Measurements from ENCODE around the gene STARD8. TPM values are rescaled to one million over a fixed set of nuclear protein-coding genes. Genes with fewer than 3 reads are reported as not detected.

STARD8 gene
- total RNA-seq, 4 donors from 2014 or later = 10.5 to 35.6 (median 16.9) TPM

DNA sequence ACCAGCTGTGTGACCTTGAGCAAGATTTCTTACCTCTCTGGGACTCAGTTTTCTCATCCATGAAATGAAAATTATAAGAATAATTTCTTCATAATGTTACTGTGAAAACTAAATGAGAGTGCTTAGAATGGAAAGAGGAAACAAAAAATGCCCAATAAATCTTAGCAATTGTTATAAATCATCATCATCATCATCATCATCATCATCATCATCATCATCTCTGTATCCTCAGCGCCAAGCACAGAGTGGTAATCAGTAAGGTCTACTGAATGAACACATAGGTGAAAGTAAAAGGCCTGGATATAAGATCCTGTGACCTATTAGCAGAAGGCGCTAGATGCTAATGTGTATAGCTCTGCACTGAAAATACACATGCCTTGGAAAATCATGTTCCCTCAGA lies 6.8 kb upstream of the STARD8 start:
- Histone ChIP-seq H3K4me3 (replicated peaks in 1 of 3) (no peak overlapping the region), H3K27me3 (no peaks in the 10 kb centered on the region), H3K9me3 (no peaks in the 10 kb centered on the region), H3K27ac (no peak overlapping the region), H3K4me1 (no peaks in the 10 kb centered on the region), H3K36me3 (no peaks in the 10 kb centered on the region)
- DNase-seq = no peak
- intact Hi-C loops (cut with DNase I) = no loop called here
- whole genome bisulfite sequencing, 2 donors = 98 to 100% methylated on average over 2 of the region's 2 CpGs
- TF ChIP-seq POLR2A (IDR thresholded peaks at IDR 0.05) = no peak
- TF ChIP-seq, protein P1, sequence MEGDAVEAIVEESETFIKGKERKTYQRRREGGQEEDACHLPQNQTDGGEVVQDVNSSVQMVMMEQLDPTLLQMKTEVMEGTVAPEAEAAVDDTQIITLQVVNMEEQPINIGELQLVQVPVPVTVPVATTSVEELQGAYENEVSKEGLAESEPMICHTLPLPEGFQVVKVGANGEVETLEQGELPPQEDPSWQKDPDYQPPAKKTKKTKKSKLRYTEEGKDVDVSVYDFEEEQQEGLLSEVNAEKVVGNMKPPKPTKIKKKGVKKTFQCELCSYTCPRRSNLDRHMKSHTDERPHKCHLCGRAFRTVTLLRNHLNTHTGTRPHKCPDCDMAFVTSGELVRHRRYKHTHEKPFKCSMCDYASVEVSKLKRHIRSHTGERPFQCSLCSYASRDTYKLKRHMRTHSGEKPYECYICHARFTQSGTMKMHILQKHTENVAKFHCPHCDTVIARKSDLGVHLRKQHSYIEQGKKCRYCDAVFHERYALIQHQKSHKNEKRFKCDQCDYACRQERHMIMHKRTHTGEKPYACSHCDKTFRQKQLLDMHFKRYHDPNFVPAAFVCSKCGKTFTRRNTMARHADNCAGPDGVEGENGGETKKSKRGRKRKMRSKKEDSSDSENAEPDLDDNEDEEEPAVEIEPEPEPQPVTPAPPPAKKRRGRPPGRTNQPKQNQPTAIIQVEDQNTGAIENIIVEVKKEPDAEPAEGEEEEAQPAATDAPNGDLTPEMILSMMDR (IDR thresholded peaks at IDR 0.05) = no peak

DNA sequence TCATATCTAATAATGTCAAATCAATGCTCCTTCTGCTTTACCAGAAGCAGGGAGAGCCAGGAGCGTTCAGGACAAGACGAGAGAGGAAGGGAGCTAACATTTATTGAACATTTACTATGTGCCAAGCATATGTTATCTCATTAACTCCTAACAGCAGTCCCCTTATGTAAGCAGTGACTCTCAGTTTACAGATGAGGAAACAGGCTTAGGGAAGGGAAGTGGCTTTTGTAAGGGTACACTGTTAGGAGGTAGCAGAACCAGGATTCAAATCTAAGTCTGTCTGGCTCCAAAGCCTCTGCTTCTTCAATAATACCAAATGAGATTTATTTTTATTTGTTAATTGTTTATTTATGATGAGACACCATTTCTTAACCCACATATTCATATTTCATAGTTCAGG lies 2.6 kb upstream of the STARD8 start:
- H3K36me3 ChIP-seq = no peaks in the 10 kb centered on the region
- DNase-seq = no peak
- no peaks in the 10 kb centered on the region for H3K27me3 ChIP-seq
- peaks cover 0 to 3% of the 10 kb centered on the region in 2 donors for H3K4me1 ChIP-seq
- WGBS, 2 donors = 95 to 97% methylated on average over 2 of the region's 2 CpGs
- H3K4me3 ChIP-seq (replicated peaks in 1 of 3) = no peak overlapping the region
- intact Hi-C loops (cut with DNase I) = no loop called here
- no peak overlapping the region for H3K27ac ChIP-seq
- TF ChIP-seq, protein P1 (IDR thresholded peaks at IDR 0.05) = no peak
- TF ChIP-seq POLR2A (IDR thresholded peaks at IDR 0.05) = no peak
- no peaks in the 10 kb centered on the region for H3K9me3 ChIP-seq

DNA sequence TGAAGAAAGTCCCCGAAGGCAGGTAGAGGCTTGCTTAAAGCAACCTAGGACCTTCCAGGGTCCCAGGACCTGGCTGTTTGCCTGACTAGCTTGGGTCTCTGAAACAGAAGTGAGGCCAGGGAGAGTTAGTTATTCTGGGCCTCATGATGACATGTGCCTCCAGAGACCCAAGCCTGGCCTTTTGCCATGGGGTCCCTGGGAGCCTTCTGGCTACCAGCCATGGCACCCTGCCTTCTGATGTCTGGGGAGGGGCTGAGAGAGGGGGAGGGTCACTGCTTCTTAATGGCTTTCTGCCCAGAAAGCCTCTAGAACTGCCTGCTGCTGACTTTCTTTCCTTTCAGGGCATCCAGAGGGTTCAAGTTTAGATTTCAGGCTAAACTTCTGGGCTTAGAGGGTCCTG lies 1.0 kb upstream of the STARD8 start:
- 71% methylated on average over 1 of the region's 1 CpG; no CpG with 5 or more reads in 1 of the 2 donors for WGBS, 2 donors

DNA sequence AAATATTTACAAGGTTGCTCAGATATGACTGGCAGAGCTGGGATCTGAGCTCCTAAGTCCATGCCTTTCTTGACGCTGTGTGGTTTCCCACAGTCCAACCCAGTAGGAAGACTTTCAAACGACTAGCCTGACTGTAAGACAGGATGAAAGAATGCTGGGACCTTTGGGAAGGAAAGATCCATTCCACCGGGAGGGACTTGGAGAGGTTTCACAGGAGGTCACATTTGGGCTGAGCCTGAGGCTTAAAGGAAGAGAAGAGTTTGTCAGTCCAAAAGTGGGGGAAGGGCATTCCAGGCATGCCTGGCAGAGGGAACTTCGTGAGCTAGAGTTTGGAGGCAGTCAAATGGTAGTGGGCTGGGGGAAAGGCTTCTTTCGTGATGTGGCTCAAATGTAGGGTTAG lies 1.5 kb downstream of the STARD8 start:
- Histone ChIP-seq H3K9me3 (no peaks in the 10 kb centered on the region), H3K4me1 (peaks cover 0 to 3% of the 10 kb centered on the region in 2 donors), H3K4me3 (replicated peaks in 1 of 3) (no peak overlapping the region), H3K27ac (no peak overlapping the region), H3K36me3 (no peaks in the 10 kb centered on the region), H3K27me3 (no peaks in the 10 kb centered on the region)
- intact Hi-C loops (cut with DNase I) = no loop called here
- 51 to 53% methylated on average over 5 of the region's 5 CpGs for WGBS, 2 donors
- DNase-seq = no peak
- TF ChIP-seq, protein P1 (IDR thresholded peaks at IDR 0.05) = no peak
- no peak for TF ChIP-seq POLR2A (IDR thresholded peaks at IDR 0.05)

More for the DNA sequence above, 1.0 kb upstream of the STARD8 start:
- Histone ChIP-seq H3K36me3 (no peaks in the 10 kb centered on the region), H3K27me3 (no peaks in the 10 kb centered on the region), H3K4me3 (replicated peaks in 1 of 3) (no peak overlapping the region), H3K9me3 (no peaks in the 10 kb centered on the region), H3K4me1 (peaks cover 0 to 3% of the 10 kb centered on the region in 2 donors), H3K27ac (no peak overlapping the region)
- no peak for DNase-seq
- no peak for TF ChIP-seq POLR2A (IDR thresholded peaks at IDR 0.05)
- TF ChIP-seq, protein P1 (IDR thresholded peaks at IDR 0.05) = no peak
- intact Hi-C loops (cut with DNase I) = no loop called here

DNA sequence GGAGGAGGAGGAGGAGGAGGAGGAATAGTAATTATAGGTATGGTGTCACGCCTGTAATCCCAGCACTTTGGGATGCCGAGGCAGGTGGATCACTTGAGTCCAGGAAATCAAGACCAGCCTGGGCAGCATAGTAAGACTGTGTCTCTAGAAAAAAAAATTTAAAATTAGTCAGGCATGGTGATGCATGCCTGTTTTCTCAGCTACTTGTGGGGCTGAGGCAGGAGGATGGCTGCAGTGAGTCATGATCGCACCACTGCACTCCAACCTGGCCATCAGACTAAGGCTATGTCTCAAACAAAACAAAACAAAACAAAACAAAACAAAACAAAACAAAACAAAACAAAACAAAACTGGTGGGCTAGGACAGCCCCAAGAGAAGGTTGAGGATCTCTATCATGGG lies 3.0 kb downstream of the STARD8 start:
- intact Hi-C loops (cut with DNase I) = no loop called here
- TF ChIP-seq, protein P1 (IDR thresholded peaks at IDR 0.05) = no peak
- no peak for TF ChIP-seq POLR2A (IDR thresholded peaks at IDR 0.05)
- WGBS, 2 donors = 85 to 91% methylated on average over 3 of the region's 3 CpGs
- H3K27me3 ChIP-seq = no peaks in the 10 kb centered on the region
- DNase-seq = no peak
- H3K36me3 ChIP-seq = no peaks in the 10 kb centered on the region
- H3K9me3 ChIP-seq = no peaks in the 10 kb centered on the region
- no peak overlapping the region for H3K4me3 ChIP-seq (replicated peaks in 1 of 3)
- H3K27ac ChIP-seq = no peak overlapping the region
- peaks cover 0 to 3% of the 10 kb centered on the region in 2 donors for H3K4me1 ChIP-seq
